Lower leg skin (tissue), 3 donors: Measurements from ENCODE around the gene RET.

Experiments used
- POLR2A ChIP-seq, 2 donors: fragments of 450-650 bp; IDR thresholded peaks; one replicate each; pipeline ENCODE4 v1.6.1; 2016 to 2017; ENCODE audit warnings: antibody characterized with exemption in 2 of 2, mild to moderate bottlenecking in 1 of 2, moderate library complexity in 1 of 2
- TF ChIP-seq, protein P1 (sequence below), 3 donors: fragments of 450-650 bp; IDR thresholded peaks; one replicate each; pipeline ENCODE4 v1.5.1; 2016; ENCODE audit warnings: antibody characterized with exemption in 3 of 3, mild to moderate bottlenecking in 3 of 3, moderate library complexity in 2 of 3

DNA sequence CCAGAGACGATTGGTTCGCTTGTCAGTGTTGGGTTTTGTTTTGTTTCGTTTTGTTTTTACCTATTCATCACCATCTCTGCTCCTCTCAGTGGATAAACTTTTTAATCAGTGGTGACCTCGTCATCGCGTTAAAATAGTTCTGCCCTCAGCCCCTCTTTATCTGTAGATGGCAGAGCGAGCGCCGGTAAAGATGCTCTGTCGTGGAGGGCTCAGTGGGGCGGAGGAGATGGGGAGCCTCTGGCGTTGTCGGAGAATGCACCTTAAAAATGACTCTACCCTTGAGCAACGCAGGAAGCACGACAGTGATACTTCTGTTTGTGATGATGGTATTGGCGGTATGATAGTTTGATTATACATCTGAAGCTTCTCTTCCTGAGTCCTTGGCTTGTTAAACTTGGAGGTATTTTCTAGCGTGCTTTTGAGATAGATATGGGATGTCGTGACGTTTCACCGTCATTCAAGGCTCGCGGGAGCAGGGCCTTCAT, 61.9 kb downstream of the RET start:
- TF ChIP-seq POLR2A (IDR thresholded peaks at IDR 0.05) = no peak
- TF ChIP-seq, protein P1, sequence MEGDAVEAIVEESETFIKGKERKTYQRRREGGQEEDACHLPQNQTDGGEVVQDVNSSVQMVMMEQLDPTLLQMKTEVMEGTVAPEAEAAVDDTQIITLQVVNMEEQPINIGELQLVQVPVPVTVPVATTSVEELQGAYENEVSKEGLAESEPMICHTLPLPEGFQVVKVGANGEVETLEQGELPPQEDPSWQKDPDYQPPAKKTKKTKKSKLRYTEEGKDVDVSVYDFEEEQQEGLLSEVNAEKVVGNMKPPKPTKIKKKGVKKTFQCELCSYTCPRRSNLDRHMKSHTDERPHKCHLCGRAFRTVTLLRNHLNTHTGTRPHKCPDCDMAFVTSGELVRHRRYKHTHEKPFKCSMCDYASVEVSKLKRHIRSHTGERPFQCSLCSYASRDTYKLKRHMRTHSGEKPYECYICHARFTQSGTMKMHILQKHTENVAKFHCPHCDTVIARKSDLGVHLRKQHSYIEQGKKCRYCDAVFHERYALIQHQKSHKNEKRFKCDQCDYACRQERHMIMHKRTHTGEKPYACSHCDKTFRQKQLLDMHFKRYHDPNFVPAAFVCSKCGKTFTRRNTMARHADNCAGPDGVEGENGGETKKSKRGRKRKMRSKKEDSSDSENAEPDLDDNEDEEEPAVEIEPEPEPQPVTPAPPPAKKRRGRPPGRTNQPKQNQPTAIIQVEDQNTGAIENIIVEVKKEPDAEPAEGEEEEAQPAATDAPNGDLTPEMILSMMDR (IDR thresholded peaks at IDR 0.05) = no peak
